H1 (cell line): ENCODE results near the gene COMMD7. TPM values are rescaled to one million over a fixed set of nuclear protein-coding genes. Genes with fewer than 3 reads are reported as not detected.

Experiments used
- CTCF ChIA-PET: fragments of 300-600 bp; sonication (Branson Sonifier 250); formaldehyde crosslinking; loops from one replicate; lab custom pipeline; 2021; ENCODE audit not compliant: partially characterized antibody; lab: Charles Lee
- POLR2A ChIA-PET: fragments of 300-600 bp; sonication (Branson Sonifier 250); formaldehyde crosslinking; loops from one replicate; lab custom pipeline; 2021; ENCODE audit warnings: inconsistent platforms; ENCODE audit not compliant: partially characterized antibody; lab: Charles Lee
- DNase-seq, 2 experiments: peaks; one replicate each; pipeline versions ENCODE4 v3.0.0 to v3.0.0-alpha.2; 2010 to 2022; ENCODE audit warnings: low spot score in 2 of 2, low read depth in 1 of 2, mixed read lengths in 1 of 2
- FAIRE-seq: peaks from 2 replicates; lab custom pipeline; 2011; peaks lifted over from hg19 to GRCh38; lab: Jason Lieb, UNC
- H2AFZ ChIP-seq: 2 replicates; pipeline ENCODE4 v1.8.1; 2012; ENCODE audit warnings: low read length, inconsistent platforms
- H2AK5ac ChIP-seq: 2 replicates; pipeline ENCODE4 v1.6.1; 2013; ENCODE audit warnings: low read depth, low read length
- H2BK120ac ChIP-seq: replicated peaks from 2 replicates; pipeline ENCODE3; 2013; ENCODE audit warnings: low read depth, low read length, inconsistent platforms
- H2BK12ac ChIP-seq: 2 replicates; pipeline ENCODE4 v1.6.1; 2013; ENCODE audit warnings: low read depth, low read length
- H2BK15ac ChIP-seq: 2 replicates; pipeline ENCODE4 v1.6.1; 2013; ENCODE audit warnings: low read length
- H2BK20ac ChIP-seq: 2 replicates; pipeline ENCODE4 v1.6.1; 2013; ENCODE audit warnings: low read length
- H2BK5ac ChIP-seq: 2 replicates; pipeline ENCODE4 v1.6.1; 2013; ENCODE audit warnings: low read depth, low read length
- H3K14ac ChIP-seq: 2 replicates; pipeline ENCODE4 v1.6.1; 2013; ENCODE audit warnings: inconsistent platforms; ENCODE audit not compliant: insufficient read length
- H3K18ac ChIP-seq: 2 replicates; pipeline ENCODE4 v1.6.1; 2013; ENCODE audit warnings: low read length; ENCODE audit errors: extremely low read depth
- H3K23ac ChIP-seq: 2 replicates; pipeline ENCODE4 v1.6.1; 2013; ENCODE audit warnings: inconsistent platforms; ENCODE audit not compliant: insufficient read length
- H3K23me2 ChIP-seq: 2 replicates; pipeline ENCODE4 v1.6.1; 2013; ENCODE audit warnings: low read depth, low read length
- H3K27ac ChIP-seq: 2 replicates; pipeline ENCODE4 v1.6.1; 2011; ENCODE audit warnings: low read depth, low read length, inconsistent platforms
- H3K27me3 ChIP-seq, 4 experiments: replicated peaks in 1 of 4; 1 replicate in 1 of 4; 2 replicates in 3 of 4; pipeline versions ENCODE4 v1.6.1 to v1.8.1; 2011 to 2013; ENCODE audit warnings: low read length in 3 of 4, mild to moderate bottlenecking in 3 of 4, inconsistent platforms in 2 of 4, mixed read lengths in 2 of 4, moderate library complexity in 1 of 4; ENCODE audit not compliant: control insufficient read depth in 3 of 4, insufficient read depth in 3 of 4; ENCODE audit errors: extremely low read depth in 1 of 4
- H3K36me3 ChIP-seq, 4 experiments: 2 replicates each; pipeline versions ENCODE4 v1.6.1 to v1.8.1; 2011 to 2013; ENCODE audit warnings: mild to moderate bottlenecking in 4 of 4, low read length in 3 of 4, moderate library complexity in 2 of 4, control low read depth in 1 of 4, inconsistent platforms in 1 of 4; ENCODE audit not compliant: insufficient read depth in 4 of 4, control insufficient read depth in 2 of 4
- H3K4ac ChIP-seq: replicated peaks from 2 replicates; pipeline ENCODE3; 2013; ENCODE audit warnings: low read length, low read depth, mixed read lengths, inconsistent platforms; ENCODE audit not compliant: insufficient read length
- H3K4me1 ChIP-seq, 4 experiments: replicated peaks in 1 of 4; 1 replicate in 1 of 4; 2 replicates in 3 of 4; pipeline versions ENCODE4 v1.6.1 to v1.8.1; 2011 to 2013; ENCODE audit warnings: low read length in 3 of 4, inconsistent platforms in 2 of 4, mixed read lengths in 1 of 4; ENCODE audit not compliant: insufficient read depth in 4 of 4, control insufficient read depth in 3 of 4
- H3K4me2 ChIP-seq, 2 experiments: 2 replicates each; pipeline versions ENCODE4 v1.6.1 to v1.8.1; 2011 to 2013; ENCODE audit warnings: low read depth in 2 of 2, low read length in 2 of 2, control low read depth in 1 of 2, inconsistent platforms in 1 of 2, mild to moderate bottlenecking in 1 of 2; ENCODE audit not compliant: insufficient read depth in 1 of 2
- H3K4me3 ChIP-seq, 4 experiments: fragments of 200-600, 300-600 bp in 1 of 4; sonication (generic), shearing (Covaris generic), sonication (Bioruptor Twin) in 1 of 4; 2 replicates each; pipeline versions ENCODE4 v1.5.1 to v1.8.1; 2011 to 2016; ENCODE audit warnings: low read length in 4 of 4, low read depth in 3 of 4, control low read depth in 2 of 4, inconsistent platforms in 2 of 4, mild to moderate bottlenecking in 2 of 4, mixed read lengths in 1 of 4, moderate library complexity in 1 of 4; ENCODE audit not compliant: insufficient read depth in 2 of 4; ENCODE audit errors: extremely low read depth in 1 of 4
- H3K56ac ChIP-seq: replicated peaks from 2 replicates; pipeline ENCODE3; 2013; ENCODE audit warnings: low read depth, mild to moderate bottlenecking, mixed read lengths, low read length, inconsistent platforms; ENCODE audit not compliant: insufficient read length
- H3K79me1 ChIP-seq: 2 replicates; pipeline ENCODE4 v1.6.1; 2013; ENCODE audit warnings: low read depth, low read length, control low read depth
- H3K79me2 ChIP-seq, 2 experiments: 2 replicates each; pipeline versions ENCODE4 v1.6.1 to v1.8.1; 2012 to 2013; ENCODE audit warnings: low read length in 2 of 2, mild to moderate bottlenecking in 2 of 2, inconsistent platforms in 1 of 2; ENCODE audit not compliant: insufficient read depth in 2 of 2, control insufficient read depth in 1 of 2
- H3K9ac ChIP-seq, 4 experiments: replicated peaks in 1 of 4; 1 replicate in 1 of 4; 2 replicates in 3 of 4; pipeline versions ENCODE4 v1.6.1 to v1.8.1; 2011 to 2013; ENCODE audit warnings: low read depth in 3 of 4, low read length in 3 of 4, control low read depth in 2 of 4, mild to moderate bottlenecking in 2 of 4, moderate library complexity in 2 of 4, inconsistent platforms in 1 of 4; ENCODE audit errors: extremely low read depth in 1 of 4
- H3K9me3 ChIP-seq, 2 experiments: 2 replicates each; pipeline versions ENCODE4 v1.6.1 to v1.8.1; 2012 to 2013; ENCODE audit warnings: mild to moderate bottlenecking in 2 of 2, moderate library complexity in 2 of 2, control low read depth in 1 of 2, inconsistent platforms in 1 of 2, low read depth in 1 of 2, low read length in 1 of 2, mixed read lengths in 1 of 2; ENCODE audit not compliant: insufficient read depth in 2 of 2
- H4K20me1 ChIP-seq, 2 experiments: replicated peaks in 1 of 2; 2 replicates each; pipeline versions ENCODE3 to v1.8.1; 2011 to 2013; ENCODE audit warnings: inconsistent platforms in 2 of 2, low read length in 2 of 2, mild to moderate bottlenecking in 1 of 2; ENCODE audit not compliant: insufficient read depth in 2 of 2, control insufficient read depth in 1 of 2
- H4K5ac ChIP-seq: 2 replicates; pipeline ENCODE4 v1.6.1; 2013; ENCODE audit warnings: low read length, low read depth, mixed read lengths, inconsistent platforms; ENCODE audit not compliant: insufficient read length
- H4K8ac ChIP-seq: 2 replicates; pipeline ENCODE4 v1.8.0; 2013; ENCODE audit warnings: mild to moderate bottlenecking, moderate library complexity, low read length, inconsistent platforms; ENCODE audit not compliant: insufficient read depth; ENCODE audit errors: extremely low read depth
- H4K91ac ChIP-seq: replicated peaks from 2 replicates; pipeline ENCODE3; 2013; ENCODE audit warnings: low read length, mixed read lengths, inconsistent platforms; ENCODE audit not compliant: insufficient read length
- ATF2 ChIP-seq: IDR thresholded peaks from 2 replicates; pipeline ENCODE4 v1.6.1; 2012; ENCODE audit warnings: low read length, inconsistent platforms
- BRCA1 ChIP-seq: IDR thresholded peaks from 2 replicates; pipeline ENCODE4 v1.6.1; 2012; ENCODE audit warnings: low read depth, low read length, improper control_type of control experiment
- CEBPB ChIP-seq: IDR thresholded peaks from 2 replicates; pipeline ENCODE4 v1.6.1; 2012; ENCODE audit warnings: low read depth, low read length
- CHD2 ChIP-seq: IDR thresholded peaks from 2 replicates; pipeline ENCODE4 v1.6.1; 2012; ENCODE audit warnings: low read length, improper control_type of control experiment
- KDM1A ChIP-seq: fragments of 200-600, 300-600 bp; sonication (generic); IDR thresholded peaks from 2 replicates; pipeline ENCODE4 v1.7.1; 2016; ENCODE audit warnings: mild to moderate bottlenecking, low read length, borderline replicate concordance
- WGBS, 2 experiments: shearing (Covaris generic) in 1 of 2; methylation state at CpG; one replicate each; pipeline versions ENCODE4 v1.1.6 to v1.1.7; 2013 to 2015; ENCODE audit warnings: low lambda C conversion rate in 2 of 2, mixed read lengths in 2 of 2, inconsistent platforms in 1 of 2, low coverage in 1 of 2, missing lambda C conversion rate in 1 of 2; ENCODE audit not compliant: insufficient replicate concordance in 2 of 2, insufficient coverage in 1 of 2, insufficient read length in 1 of 2; ENCODE audit errors: extremely low coverage in 1 of 2, missing lambda C conversion rate in 1 of 2; 5-methylcytosine and 5-hydroxymethylcytosine counted together
- polyA plus RNA-seq, 7 experiments: library from polyadenylated mRNA; depleted of rRNA in 3 of 7; stranded (reverse) in 5 of 7; unstranded in 2 of 7; fragments of >200 nt in 5 of 7; fragments of 200-250 nt in 2 of 7; gene quantifications; 1 replicate in 5 of 7; 2 replicates in 1 of 7; 4 replicates in 1 of 7; pipeline versions ENCODE4 v1.2.1 to v1.2.3, GENCODE V29; 2011 to 2013; ENCODE audit warnings: missing spikeins in 2 of 7, mixed read lengths in 2 of 7
- total RNA-seq: library from RNA; stranded (reverse); fragmentation: NEBNext Ultra II Directional; extraction: Animal tissue kit (Norgen Biotek cat#: 25700); gene quantifications from 2 replicates; pipeline ENCODE4 v1.2.1, GENCODE V29; 2021

COMMD7 gene
- total and polyA plus RNA-seq, 2 of the 8 experiments (the other 6 are each of a cell fraction or from before 2014, with no cell fraction given), result 39.4 to 48.9 TPM

- no peak overlapping the region for H3K4me3 ChIP-seq
- H3K36me3 ChIP-seq, result peaks cover 81 to 98% (median 93%) of the 10 kb centered on the region in 4 experiments
- POLR2A ChIA-PET, result interaction anchor here (1.0 to 5.2 kb wide), 4 partner anchors 11 to 20 kb away, joined by 3 to 51 read pairs (median 20); no protein-coding TSS in a partner anchor
- no peaks in the 10 kb centered on the region for H3K9me3 ChIP-seq
- WGBS, 2 experiments, result 92% methylated on average over 16 of the region's 16 CpGs; no CpG with 5 or more reads in 1 of the 2 experiments
- DNase-seq (no peak), FAIRE-seq (no peak)
- no peak overlapping the region for H3K9ac ChIP-seq
- no peak overlapping the region for H4K91ac ChIP-seq
- H4K20me1 ChIP-seq, result peaks cover 40 to 41% of the 10 kb centered on the region in 2 experiments
- H4K5ac ChIP-seq, result no peak overlapping the region
- no peak overlapping the region for H2BK15ac ChIP-seq
- H4K8ac ChIP-seq, result peak overlapping the region; percentile 39; the same call in 1 of the 2 replicates
- no peak overlapping the region for H3K27ac ChIP-seq
- H3K4ac ChIP-seq, result no peak overlapping the region
- no peaks in the 10 kb centered on the region for H3K27me3 ChIP-seq
- CTCF ChIA-PET, result interaction anchor here (3.5 to 4.0 kb wide), 2 partner anchors 12 to 18 kb away, joined by 22 to 25 read pairs; no protein-coding TSS in a partner anchor
- no peaks in the 10 kb centered on the region for H3K23me2 ChIP-seq
- peaks cover 0 to 82% of the 10 kb centered on the region in 2 experiments; a peak in 2 of 4 replicates for H3K79me2 ChIP-seq
- no peak overlapping the region for H2AFZ ChIP-seq
- no peak overlapping the region for H3K14ac ChIP-seq
- no peak overlapping the region for H2BK20ac ChIP-seq
- no peak for TF ChIP-seq KDM1A
- TF ChIP-seq CHD2, result no peak
- no peak for TF ChIP-seq BRCA1
- no peak for TF ChIP-seq ATF2
- no peak for TF ChIP-seq CEBPB
- 0 out of 2 replicates have a peak, but pooled peaks cover 4% of the 10 kb centered on the region for H3K79me1 ChIP-seq
- H3K18ac ChIP-seq, result no peak overlapping the region
- H3K56ac ChIP-seq, result no peak overlapping the region
- H2BK120ac ChIP-seq, result no peak overlapping the region
- H3K4me1 ChIP-seq, result peaks cover 0 to 9% (median 2%) of the 10 kb centered on the region in 4 experiments; a peak in 4 of 7 replicates
- H3K4me2 ChIP-seq, result no peak overlapping the region
- H2AK5ac ChIP-seq, result no peak overlapping the region
- H3K23ac ChIP-seq, result no peak overlapping the region
- H2BK12ac ChIP-seq, result no peak overlapping the region
- H2BK5ac ChIP-seq, result no peak overlapping the region
These were observed 43.9 kb upstream of the COMMD7 start for GRCh38 chr20:32787168-32787567.
